ENCODE data around the gene CYRIA.
A peak's percentile ranks its signal among the peaks of the same experiment; 100 is the strongest.

The CYRIA gene

DNA sequence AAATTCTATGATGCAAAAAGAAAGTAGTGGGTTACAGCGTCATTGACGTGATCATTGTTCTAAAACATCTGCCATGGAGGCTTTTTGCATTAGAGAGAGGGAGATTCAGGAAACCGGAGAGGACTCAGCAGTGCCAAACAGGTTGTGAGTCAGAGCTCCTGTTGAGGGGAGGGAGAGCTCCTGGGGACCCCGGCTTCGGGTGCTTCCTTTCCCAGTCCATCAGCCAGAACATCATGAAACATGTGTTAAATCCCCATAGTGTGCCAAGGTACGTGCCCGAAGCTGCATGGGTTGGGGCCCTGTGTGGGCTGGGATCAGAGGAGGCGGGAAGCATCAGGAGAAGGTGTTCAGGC is 791 bp upstream of the CYRIA start:
- peak; percentile 7 for DNase-seq

DNA sequence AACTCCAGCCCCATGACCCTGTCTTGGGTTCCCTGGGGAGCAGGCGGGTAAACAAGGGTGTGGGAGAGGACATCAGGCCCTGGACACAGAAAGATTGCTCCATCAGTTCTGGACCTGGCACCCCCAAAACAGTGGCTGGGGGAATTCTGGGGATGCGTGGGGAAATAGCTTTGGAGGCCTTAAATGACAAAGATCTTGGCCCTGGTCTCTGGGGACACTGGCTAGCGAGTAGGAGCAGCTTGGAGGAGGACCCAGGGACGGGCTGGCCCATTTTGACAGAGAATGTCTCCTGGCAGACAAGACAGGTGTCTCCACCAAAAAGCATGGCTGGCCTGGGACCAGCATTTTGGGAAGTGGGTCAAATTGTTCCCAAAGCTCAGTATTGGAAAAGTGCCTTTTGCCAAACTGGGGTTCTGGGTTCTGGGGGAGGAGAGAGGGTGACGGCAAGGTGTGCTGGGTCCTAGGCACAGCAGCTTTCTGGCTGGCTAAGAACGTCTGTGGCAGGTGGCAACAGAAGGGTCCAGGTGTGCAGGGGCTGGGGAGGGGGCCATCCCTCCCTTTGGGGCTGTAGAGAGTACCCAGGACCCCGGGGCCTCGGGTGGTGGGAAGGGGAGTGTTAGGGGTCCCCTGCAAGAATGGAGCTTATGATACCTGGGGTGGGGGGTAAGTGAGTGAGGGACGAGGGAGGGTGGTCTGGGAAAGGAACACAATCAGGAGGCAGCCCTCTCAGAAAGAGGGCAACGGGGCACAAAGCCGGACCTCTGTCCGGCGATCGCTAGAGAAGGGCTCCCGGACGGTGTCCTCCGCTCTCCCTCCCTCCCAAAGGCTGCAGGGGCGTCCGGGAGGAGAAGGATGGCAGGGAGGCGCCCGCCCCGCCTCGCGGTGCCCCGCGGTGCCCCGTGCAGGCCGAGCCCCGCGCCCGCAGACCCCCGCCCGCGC is 556 bp downstream of the CYRIA start:
- DNase-seq: no peak

DNA sequence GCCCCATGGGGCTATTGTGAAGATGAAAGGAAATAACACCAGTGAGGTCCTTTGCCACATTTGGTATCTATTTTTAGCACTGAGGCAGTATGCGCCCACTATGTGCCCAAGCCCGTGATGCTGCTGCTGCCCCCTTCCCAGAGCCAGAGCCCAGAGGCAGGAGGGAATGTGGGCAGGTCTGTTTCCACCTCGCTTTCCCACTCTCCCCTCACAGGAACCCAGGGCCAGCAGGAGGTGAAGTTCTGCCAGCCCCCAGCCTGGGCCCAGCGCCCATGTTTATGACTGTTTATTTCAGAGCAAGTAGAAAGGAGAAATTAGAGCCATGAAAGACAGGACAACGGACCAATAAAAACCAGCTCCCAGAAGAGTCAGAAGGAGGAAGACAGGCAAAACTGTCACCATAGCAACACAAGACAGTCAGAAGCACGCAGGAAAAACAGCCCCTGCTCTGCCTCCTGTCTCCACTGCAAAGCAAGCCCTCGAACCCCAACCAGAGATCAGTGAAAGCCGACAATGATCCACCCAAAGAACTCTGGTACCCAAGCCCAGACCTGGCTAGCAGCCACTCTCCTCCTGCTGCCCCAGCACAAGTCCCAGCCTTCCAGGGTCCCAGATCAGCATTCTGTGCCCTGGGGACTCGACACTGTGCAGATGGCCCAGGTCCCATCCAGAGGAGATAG is 1.4 kb downstream of the CYRIA start:
- DNase-seq: no peak

DNA sequence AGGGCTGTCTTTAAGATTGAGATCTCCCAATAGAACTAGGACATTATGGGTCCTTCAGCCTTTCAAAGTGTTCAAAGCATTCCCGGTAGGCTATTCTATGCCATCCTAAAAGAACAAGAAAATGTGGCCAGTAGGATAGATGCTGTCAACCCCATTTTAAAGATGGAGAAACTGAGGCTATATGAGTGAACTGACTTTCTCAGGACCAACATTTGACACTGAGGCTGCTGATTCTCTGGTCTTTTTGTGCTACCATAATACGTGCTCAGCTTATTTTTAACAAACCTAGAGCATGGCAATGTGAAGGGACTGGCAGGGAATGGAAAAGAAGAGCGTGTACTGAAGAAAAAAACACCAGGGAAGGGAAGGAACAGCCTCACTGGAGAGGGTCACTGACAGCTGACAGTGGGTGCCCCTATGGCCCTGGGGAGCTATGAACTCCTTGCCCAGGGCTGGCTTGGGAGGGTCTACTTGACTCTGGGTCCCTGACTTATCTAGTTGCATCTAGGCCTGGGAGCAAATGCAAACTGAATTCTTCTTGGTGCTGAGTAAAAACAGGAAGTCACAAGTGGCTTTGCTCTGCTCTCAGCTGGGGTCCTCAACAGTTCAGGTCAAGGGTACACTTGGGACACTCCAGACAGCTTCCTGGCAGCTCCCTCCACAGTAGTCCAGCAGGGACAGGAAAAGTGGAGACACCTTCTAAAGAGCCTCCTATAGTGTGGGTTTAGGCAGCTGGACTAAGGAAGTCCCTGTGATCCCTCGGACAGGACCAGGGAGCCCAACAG is 2.3 kb downstream of the CYRIA start:
- no peak for DNase-seq

DNA sequence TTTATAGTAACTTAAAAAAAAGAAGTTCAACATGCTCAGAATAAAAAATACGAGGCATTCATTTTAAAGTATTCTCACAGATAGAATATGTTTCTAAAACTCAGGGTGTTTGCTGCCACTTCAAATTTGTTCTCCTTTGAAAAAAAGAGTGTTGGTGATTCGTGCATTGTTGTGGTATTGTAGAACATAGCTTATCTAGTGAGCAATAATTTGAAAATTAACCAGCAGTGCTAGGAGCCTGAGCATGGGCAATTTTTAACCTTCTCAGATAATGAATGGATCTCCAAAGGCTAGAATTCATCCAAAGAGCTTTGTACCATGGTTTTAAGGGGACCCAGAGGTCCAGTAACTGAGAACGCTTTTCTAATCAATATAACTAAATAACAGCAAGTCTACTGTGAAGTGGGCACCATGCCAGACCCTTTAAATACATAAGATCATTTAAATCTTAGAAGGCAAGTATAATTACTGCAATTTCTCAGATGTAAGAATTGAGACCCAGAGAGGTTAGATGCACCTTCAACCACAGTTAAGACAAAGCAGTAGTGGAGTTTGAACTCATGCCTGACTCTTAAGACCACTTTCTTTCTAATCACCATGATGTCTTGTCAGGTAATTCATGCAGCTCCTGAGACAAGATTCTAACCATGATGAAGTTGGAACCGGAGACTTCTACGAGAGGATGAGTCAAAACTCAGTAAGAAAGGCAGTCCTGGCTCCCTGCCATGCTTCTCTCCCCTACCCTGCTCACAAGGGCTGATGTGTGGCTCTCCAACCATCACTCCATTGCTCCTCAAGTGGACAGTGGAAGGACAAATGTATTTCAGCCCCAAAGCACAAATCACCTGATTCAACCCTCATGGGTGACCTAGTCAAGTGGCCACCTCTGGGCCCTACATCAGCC is 3.4 kb downstream of the CYRIA start:
- no peak for DNase-seq

DNA sequence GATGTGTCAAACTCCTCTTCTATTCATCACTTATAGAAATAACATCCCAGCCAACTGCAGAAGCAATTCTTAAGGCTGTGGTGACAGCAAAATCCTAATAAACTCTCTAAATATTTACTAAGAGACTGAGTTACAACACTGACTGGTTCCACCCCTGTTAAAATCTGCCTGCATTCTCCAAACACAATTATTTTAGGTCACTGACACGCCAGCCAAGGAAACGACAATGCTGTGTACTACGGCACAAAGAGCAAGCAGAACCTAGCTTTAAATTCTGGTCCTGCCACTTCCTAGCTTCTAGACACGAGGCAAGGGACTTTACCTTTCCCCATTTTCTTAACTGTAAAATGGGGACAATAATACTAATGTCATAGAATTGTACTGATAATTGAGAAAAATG is 4.1 kb downstream of the CYRIA start:
- no peak for DNase-seq

DNA sequence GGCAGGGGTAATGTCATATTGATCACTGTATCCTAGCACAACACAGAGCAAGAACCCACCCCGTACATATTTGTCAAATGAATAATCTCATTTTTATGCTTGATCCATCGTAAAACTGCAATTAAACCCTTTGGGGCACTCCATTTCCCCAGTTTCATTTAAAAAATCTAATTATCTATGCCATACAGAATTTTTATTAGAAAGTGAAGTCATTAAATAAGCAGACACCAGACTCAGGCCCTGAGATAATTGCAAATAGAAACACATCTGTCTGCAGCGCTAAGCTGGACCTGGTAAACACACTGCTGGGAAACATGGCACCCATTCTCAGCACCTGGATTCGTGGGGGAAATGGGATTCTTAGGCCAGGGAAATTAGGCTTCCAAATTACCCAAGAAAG is 5.1 kb downstream of the CYRIA start:
- DNase-seq: no peak

DNA sequence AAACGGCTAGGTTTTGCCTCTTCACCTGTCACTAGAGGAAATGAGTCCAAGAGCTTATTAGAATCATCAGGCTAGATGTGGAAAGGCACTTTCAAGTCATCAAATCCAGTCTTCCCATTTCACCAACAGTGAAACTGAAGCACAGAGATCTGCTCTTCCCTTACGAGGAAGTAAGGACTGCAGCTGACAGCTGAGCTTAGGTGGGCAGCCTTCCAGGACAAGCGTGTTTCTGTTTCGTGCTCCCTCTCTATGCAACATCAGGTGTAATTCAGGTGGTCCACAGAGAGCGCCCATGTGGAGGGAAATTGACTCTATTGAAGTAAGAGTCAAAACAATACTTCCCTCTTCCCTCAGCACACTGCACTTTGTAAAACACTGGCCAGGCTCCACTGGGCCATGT is 5.5 kb downstream of the CYRIA start:
- DNase-seq: no peak

DNA sequence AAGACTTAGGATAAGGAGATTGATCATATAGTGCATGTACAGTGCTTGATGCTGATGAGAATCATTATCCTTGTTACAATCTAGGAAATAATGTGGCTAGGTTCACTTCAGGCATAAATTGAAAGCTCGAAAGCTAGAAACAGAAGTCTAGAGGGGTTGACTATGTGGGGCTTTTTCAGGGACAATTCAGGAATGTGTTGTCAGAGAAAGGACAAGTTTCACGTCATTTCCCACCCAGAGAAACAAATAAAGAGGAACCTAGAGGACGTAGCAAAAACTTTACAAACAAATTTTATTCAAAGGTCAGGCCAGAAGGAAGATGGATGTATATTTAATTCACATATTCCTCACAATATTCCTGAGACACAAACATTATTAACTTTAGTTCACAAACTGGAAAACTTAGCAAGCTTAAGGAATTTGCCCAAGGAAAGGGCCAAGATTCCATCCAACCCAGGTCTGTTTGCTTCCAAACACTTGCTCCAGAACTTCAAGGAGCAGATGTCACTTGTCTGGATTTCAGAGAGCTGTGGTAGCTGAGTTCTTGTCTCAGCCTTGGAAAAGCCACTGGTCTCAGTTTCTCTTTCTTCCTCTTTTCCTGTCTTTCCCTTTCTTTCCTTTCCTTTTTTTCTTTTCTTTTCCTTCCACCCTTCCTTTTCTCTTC is 7.4 kb downstream of the CYRIA start:
- no peak for DNase-seq

DNA sequence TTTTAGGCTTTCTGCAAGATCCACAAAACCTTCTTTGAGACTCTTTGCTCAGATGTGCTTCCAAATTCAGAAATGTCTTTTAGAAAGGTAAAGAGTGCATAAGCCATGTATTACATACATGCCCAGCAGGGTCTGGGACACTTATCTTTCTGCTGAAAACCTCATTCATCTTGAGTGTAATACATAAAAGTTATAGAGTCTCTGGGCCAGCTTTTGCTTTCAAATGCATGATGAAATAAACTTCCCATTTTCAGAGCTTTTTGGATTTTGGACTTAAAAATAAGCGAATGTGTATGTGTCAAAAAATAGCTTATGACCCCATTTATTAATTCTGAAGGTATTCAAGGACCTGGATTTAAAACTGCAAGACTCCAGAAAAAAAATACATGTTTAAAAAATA is 8.0 kb downstream of the CYRIA start:
- DNase-seq: no peak

DNA sequence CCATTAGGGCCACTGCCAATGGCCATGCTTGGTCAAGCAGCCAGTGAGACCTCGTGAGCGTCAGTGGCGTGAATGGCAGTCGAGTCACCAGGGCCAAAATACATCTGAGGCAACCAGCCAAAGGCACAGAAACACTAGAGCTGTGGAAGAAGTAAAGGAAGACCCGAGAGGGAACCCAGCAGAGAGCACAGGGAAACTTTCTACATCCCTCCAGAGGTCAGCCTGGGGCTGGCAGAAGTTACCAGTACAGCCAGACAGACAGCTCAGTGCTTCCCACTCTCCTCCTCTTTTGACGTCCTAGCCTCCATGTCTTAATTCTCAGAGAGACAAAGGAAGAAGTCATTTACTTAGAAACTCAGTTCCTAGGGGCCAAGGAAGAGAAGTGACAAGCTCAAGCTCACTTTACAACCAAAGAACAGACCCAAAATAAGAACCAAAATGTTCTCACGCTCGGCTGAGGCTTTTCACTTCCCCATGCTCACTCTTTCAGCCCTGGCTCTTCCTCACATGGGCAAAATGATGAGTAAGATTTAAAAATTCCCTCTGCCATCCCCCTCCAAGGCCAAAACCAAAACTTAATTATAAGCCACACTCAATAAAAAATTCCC is 8.7 kb downstream of the CYRIA start:
- no peak for DNase-seq

DNA sequence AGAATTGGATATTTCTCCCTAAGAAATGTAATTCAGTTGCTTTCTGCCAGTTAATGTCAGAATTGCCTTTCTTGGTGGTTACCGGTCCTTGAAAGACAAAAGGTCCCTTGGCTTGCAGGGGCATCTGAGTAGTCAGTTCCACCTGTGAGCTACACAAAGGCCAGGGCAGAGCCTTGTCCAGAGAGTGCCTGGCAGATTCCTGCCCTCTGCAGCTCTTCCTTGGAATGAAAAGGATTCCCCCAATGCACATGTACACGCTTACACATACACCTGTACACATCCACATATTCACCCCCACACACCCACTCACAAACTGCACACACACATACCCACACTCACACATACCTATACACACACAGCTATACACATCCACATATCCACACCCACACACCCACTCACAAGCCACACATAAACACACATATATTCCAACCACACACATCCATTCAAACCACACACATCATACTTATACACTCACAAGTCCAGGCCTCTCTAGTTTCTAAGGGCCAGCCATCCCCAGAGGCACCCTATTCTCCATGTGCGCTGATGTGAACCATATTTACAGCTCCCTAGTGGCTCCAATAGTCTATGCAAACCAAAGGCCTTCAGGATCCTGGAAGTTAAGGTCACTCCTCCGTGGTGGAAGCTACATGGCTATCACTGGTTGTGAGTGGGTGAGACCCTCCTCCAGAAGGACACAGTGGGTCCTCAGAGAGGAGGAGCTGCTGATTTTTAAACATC is 9.6 kb downstream of the CYRIA start:
- DNase-seq: no peak

DNA sequence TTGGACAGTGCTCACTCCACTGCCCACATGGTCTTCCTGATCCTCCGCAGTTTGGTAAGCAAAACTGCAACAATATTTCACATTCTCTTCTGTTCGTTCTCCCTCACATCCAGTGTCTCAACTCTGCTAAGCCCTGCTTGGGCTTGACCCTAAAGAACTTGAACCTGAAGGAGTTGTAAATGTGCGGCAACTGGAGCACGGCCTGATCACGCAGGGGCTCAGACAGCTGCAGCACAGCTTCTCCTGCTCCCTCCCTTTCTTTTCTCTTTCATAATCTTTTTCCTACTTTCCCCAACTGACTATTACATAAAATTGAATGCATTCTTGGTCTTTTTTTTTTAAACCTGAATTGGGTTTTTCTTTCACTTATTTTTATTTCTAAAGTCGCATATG is 10.2 kb downstream of the CYRIA start:
- no peak for DNase-seq

DNA sequence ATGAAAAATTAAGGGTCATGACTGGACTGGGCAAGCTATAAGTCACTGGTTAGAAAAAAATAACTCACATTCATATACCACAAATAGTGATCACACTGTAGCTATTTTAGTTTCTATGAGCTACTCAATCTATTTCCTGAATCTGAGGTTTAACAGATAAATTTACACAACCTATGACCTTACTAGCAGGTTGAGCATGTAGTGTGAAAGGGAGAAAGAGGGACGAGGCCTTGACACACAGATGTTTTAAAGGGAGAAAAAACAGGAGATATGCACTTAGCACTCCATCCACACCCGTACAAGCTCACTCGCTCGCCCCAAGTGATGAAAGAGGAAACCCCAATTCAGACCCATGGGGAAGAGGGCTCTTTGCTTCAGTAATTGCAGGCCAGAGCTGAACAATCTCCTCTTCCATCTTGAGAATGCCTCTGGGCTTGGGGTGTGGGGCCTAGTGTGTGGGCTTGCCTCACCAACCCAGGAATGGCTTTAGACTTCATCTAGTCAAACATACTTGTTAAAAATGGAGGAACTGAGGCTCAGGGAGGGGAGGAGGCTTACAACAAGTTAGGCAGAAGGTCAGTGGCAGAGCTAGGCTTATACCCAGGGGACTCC is 10.7 kb downstream of the CYRIA start:
- DNase-seq: no peak

DNA sequence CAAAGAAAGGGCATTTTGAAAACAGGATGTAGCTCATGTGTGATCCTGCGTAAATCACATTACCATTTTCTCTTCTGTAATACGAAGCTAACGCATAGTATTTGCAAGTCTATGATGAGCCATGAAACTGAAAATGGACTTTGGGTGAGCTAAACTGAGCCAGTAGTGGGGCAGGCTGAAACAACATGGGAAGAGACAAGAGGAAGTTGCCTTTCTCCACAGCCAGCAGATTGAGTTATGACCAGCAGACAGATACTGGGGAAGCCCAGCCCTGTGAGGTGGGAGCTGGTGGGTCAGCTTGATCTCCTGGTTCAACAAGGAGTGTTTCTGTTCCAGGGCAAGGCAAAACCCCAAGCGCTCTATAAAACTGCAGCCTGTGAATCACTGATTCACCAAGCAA is 11.8 kb downstream of the CYRIA start:
- no peak for DNase-seq

DNA sequence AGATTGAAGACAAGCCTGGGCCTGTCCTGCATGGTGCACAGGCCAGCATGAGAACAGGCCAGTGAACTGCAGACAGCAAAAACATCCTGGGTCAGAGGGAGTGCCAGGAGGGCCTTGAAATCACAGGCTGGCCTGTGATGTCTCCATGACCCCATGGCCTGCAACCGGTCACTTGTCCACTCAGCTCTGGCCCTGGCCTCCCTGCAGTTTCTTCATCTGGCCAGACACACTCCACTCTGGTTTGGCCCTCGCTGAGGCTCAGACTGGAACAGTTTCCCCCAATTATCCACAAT is 12.6 kb downstream of the CYRIA start:
- DNase-seq: no peak

DNA sequence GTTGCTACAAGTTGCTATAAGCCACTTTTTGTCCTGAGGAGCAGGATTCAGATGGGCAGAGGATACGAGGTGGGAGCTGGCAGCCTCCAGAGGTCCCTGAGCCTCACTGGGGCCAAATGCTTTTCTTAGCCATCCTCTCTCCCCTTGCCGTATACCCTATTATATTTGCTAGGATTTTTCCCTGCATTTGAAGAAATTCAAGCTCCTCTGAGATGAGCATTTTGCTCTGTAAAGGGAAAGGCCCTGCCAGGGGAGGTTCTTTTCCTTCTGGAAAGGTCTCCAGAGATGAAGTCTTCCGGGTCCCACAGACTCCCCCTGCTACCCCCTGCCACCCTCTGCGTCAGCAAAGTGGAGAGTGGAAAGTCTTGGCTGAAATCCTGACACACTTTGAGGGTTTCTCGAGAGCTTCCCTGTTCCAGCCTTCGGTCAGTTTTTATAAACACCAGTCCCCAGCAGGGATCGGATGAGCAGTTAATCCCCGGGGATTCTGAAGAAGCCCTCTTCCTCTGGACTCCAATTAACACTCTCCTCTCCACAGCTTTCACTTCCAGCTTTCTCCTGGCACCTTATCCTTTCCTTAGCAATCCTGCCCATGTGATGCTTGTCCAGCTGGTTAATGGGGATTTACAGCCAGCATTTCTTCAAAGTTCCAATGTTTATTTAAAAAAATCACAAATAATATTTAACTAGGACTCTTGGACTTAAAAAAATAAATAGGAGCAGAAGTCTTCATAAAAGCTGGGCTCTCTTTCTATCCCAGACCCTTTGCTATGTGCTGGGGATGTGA is 13.1 kb downstream of the CYRIA start:
- DNase-seq: no peak

DNA sequence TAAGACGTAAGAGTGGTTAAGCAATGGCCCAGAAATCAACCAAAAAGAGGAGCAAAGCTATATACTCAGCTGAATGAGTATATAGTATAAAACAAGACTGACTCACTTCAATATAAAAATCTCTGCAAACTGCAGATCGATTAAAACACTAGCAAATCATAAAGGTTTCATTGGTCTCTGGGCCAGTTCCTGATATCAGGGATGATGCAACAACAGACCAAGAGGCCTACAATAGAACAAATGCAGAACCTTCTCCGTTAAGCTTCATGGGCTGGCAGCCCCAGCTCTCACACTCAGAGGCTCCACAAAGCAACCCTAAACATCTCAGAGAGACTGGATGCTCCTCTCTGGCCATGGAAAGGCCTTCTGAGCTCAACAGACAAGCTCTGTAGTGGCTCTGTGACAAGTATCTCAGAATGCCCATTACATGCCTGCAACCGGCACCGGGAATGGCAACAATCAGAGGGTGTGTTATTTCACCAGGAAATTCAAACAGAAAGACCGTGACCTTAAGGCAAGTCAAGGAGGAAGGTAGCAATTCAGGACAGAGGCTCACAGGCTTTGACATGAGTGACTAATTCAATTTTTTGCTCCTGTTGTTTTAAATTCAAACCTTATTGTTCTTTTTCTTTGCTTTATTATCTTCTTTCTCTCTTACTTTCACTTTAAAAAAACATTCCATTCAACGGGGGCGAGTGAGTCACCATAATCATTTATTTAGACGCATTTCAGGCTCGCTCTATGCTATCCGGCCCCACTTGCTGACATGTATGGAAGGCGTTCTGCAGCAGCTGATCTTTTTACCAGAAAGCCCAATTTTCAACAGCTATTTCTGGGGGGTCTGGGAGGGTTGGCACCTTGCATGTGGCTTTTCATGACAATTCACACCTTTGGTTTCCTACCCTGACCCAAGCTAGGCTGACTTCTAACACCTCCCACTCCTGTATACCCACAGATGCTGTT is 15.1 kb downstream of the CYRIA start:
- no peak for DNase-seq

Data from NCI-H69 (cell line).